Measurements from ENCODE around the gene GALNT9.

GALNT9 gene

DNA sequence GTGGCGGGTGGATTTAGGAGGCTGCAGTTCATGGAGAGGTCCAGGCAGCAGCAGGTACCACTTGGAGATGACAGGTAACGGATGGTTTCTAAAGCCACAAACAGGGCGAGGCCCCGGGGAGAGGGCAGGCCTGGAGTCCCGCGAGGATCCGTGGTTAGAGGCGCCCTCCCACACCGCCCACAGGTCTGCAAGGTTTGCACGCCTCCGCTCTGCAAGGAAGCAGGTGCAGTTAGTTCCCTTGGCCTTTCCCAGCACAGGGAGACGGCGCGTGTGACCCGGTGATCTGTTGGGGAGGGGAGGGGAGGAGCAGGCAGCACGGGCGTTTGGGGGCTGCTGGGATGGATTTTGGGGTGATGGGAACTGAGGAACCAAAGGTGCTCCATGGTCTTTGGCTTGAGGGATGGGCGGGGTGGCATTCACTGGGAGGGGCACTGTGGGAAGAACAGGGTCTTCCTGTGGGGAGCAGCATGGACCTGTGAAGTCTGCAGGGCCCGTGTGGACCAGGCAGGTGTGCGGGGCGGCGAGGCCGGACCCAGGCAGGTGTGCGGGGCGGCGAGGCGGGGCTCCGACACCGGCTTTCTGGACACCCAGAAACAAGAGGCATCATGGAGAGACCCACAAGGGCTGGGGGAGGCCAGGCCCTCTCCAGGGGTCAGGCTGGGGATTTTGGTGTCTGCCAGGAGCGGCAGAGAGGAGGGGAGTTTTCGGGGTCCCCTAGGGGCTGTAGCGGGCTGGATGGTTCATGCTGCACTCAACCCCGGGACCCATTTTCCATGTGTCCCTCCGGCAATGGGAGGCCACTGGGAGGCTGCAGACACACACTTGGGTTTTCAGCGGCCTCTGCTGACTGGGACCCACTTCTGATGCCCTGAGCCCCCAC, 156.0 kb downstream of the GALNT9 start:
- H2AFZ ChIP-seq (ENCODE audit: low read length, unreplicated experiment), result no peak overlapping the region
- no peak overlapping the region for H3K27ac ChIP-seq (ENCODE audit: low read depth, low read length)
- H3K27me3 ChIP-seq (ENCODE audit: insufficient read depth, low read length), result peaks cover 8% of the 10 kb centered on the region; the same call in 1 of the 2 replicates
- H3K79me2 ChIP-seq (ENCODE audit: control insufficient read depth, insufficient read depth, low read length, unreplicated experiment), result no peaks in the 10 kb centered on the region
- peaks cover 15% of the 10 kb centered on the region for H3K4me1 ChIP-seq (ENCODE audit: control insufficient read depth, insufficient read depth, low read length, unreplicated experiment)
- H3K4me3 ChIP-seq (ENCODE audit: low read depth, low read length), result no peak overlapping the region
- no peaks in the 10 kb centered on the region for H3K36me3 ChIP-seq (ENCODE audit: insufficient read depth, low read length)

- Histone ChIP-seq H3K4me1 (ENCODE audit: control insufficient read depth, insufficient read depth, low read length, unreplicated experiment) (peaks cover 15% of the 10 kb centered on the region), H3K27me3 (ENCODE audit: insufficient read depth, low read length) (peaks cover 6% of the 10 kb centered on the region; the same call in 1 of the 2 replicates), H2AFZ (ENCODE audit: low read length, unreplicated experiment) (no peak overlapping the region)
These were observed 156.8 kb downstream of the GALNT9 start for GRCh38 chr12:132172619-132173018.

GRCh38 chr12:132171968-132172521, 157.3 kb downstream of the GALNT9 start:
- no peak overlapping the region for H3K27ac ChIP-seq (ENCODE audit: low read depth, low read length)
- H2AFZ ChIP-seq (ENCODE audit: low read length, unreplicated experiment), result no peak overlapping the region
- H3K36me3 ChIP-seq (ENCODE audit: insufficient read depth, low read length), result no peaks in the 10 kb centered on the region
- no peak overlapping the region for H3K4me3 ChIP-seq (ENCODE audit: low read depth, low read length)
- H3K79me2 ChIP-seq (ENCODE audit: control insufficient read depth, insufficient read depth, low read length, unreplicated experiment), result no peaks in the 10 kb centered on the region
- peaks cover 15% of the 10 kb centered on the region for H3K4me1 ChIP-seq (ENCODE audit: control insufficient read depth, insufficient read depth, low read length, unreplicated experiment)
- H3K27me3 ChIP-seq (ENCODE audit: insufficient read depth, low read length), result peaks cover 2% of the 10 kb centered on the region; the same call in 1 of the 2 replicates

More at GRCh38 chr12:132172619-132173018, 156.8 kb downstream of the GALNT9 start:
- Histone ChIP-seq H3K79me2 (ENCODE audit: control insufficient read depth, insufficient read depth, low read length, unreplicated experiment) (no peaks in the 10 kb centered on the region), H3K36me3 (ENCODE audit: insufficient read depth, low read length) (no peaks in the 10 kb centered on the region), H3K4me3 (ENCODE audit: low read depth, low read length) (no peak overlapping the region), H3K27ac (ENCODE audit: low read depth, low read length) (no peak overlapping the region)

DNA sequence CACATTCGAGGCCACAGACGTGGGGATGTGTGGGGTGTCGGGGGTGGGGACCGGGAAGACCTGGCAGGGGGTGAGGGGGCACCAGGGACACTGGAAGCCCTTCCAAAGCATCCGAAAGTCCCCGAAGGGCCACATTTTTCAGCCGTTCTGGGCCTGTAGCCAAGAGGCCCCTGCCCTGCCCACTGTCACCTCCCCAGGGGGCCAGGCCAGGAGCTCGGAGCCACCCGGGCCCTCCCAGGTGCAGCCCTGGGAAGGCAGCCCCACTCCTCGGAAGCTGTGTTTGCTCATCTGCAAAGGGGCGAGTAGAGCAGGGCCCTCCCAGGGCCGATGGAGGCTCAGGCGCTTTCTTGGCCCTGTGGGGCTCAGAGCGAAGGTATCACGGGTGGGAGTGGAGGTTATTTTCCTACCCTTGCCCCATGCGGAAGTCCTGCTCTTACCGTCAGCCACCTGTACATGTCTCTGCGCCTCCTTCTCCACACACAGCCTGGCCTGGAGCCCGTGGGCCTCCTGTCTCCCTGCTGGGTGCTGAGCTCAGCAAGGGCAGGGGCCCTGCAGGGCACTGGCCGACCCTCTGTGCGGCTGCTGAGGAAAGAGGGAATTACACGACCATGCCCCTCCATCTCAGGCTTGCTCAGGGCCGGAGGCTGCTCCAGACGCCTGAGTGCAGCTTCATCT, 158.0 kb downstream of the GALNT9 start:
- Histone ChIP-seq H3K4me3 (ENCODE audit: low read depth, low read length) (no peak overlapping the region), H3K79me2 (ENCODE audit: control insufficient read depth, insufficient read depth, low read length, unreplicated experiment) (no peaks in the 10 kb centered on the region), H3K27me3 (ENCODE audit: insufficient read depth, low read length) (no peaks in the 10 kb centered on the region; the same call in 1 of the 2 replicates), H2AFZ (ENCODE audit: low read length, unreplicated experiment) (no peak overlapping the region), H3K27ac (ENCODE audit: low read depth, low read length) (no peak overlapping the region), H3K4me1 (ENCODE audit: control insufficient read depth, insufficient read depth, low read length, unreplicated experiment) (peaks cover 15% of the 10 kb centered on the region), H3K36me3 (ENCODE audit: insufficient read depth, low read length) (no peaks in the 10 kb centered on the region)

GRCh38 chr12:132170637-132171292, 158.6 kb downstream of the GALNT9 start:
- Histone ChIP-seq H3K27ac (ENCODE audit: low read depth, low read length) (peak overlapping the region; percentile 30), H2AFZ (ENCODE audit: low read length, unreplicated experiment) (no peak overlapping the region), H3K4me3 (ENCODE audit: low read depth, low read length) (no peak overlapping the region), H3K36me3 (ENCODE audit: insufficient read depth, low read length) (no peaks in the 10 kb centered on the region), H3K27me3 (ENCODE audit: insufficient read depth, low read length) (no peaks in the 10 kb centered on the region; the same call in 1 of the 2 replicates), H3K4me1 (ENCODE audit: control insufficient read depth, insufficient read depth, low read length, unreplicated experiment) (peaks cover 15% of the 10 kb centered on the region), H3K79me2 (ENCODE audit: control insufficient read depth, insufficient read depth, low read length, unreplicated experiment) (no peaks in the 10 kb centered on the region)

- H3K4me1 ChIP-seq (ENCODE audit: control insufficient read depth, insufficient read depth, low read length, unreplicated experiment), result peaks cover 15% of the 10 kb centered on the region
- no peak overlapping the region for H2AFZ ChIP-seq (ENCODE audit: low read length, unreplicated experiment)
- no peaks in the 10 kb centered on the region for H3K79me2 ChIP-seq (ENCODE audit: control insufficient read depth, insufficient read depth, low read length, unreplicated experiment)
- no peaks in the 10 kb centered on the region for H3K27me3 ChIP-seq (ENCODE audit: insufficient read depth, low read length)
- no peaks in the 10 kb centered on the region for H3K36me3 ChIP-seq (ENCODE audit: insufficient read depth, low read length)
- H3K27ac ChIP-seq (ENCODE audit: low read depth, low read length), result peak overlapping the region; percentile 30
- no peak overlapping the region for H3K4me3 ChIP-seq (ENCODE audit: low read depth, low read length)
These were observed 159.2 kb downstream of the GALNT9 start for GRCh38 chr12:132170094-132170636.

- Histone ChIP-seq H3K27ac (ENCODE audit: low read depth, low read length) (peak overlapping the region; percentile 30), H3K4me1 (ENCODE audit: control insufficient read depth, insufficient read depth, low read length, unreplicated experiment) (peaks cover 15% of the 10 kb centered on the region), H2AFZ (ENCODE audit: low read length, unreplicated experiment) (no peak overlapping the region), H3K79me2 (ENCODE audit: control insufficient read depth, insufficient read depth, low read length, unreplicated experiment) (no peaks in the 10 kb centered on the region), H3K4me3 (ENCODE audit: low read depth, low read length) (no peak overlapping the region), H3K36me3 (ENCODE audit: insufficient read depth, low read length) (no peaks in the 10 kb centered on the region), H3K27me3 (ENCODE audit: insufficient read depth, low read length) (no peaks in the 10 kb centered on the region)
These were observed 160.0 kb downstream of the GALNT9 start for GRCh38 chr12:132169376-132169775.

DNA sequence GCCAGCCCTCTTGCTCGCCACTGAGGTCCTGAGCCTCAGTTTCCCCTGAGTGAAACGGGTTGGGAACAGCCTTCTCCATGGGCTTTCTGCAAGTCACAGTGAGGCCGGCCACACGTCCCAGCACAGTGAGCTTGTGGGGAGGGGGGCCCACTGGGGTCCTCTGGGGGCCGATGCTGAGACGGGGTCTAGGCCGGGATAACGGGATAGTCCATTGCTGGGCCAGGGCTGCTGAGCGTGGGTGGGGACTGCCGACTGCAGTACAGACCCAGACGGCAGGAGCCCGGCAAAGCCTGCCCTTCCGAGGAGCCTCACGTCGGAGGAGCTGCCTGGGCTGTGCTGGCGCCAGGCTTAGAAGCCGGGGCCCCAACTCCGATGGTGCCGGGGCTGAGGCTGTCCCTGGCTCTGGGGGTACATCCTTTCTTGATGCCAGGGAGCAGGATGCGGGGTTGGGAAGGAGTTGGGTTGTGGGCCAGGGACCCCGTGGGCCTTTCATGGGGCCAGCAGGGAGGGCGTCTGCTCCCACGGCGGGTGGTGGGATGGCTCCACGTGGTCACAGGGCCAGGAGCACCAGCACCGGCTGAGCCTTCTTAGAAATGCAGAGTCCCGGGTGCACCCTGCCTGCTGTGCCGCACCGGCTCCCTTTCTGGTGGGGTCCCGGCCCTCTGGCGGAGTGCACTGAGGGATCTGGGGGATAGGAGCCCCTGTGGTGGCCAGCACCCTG, 160.9 kb downstream of the GALNT9 start:
- H3K27ac ChIP-seq (ENCODE audit: low read depth, low read length), result no peak overlapping the region
- no peaks in the 10 kb centered on the region for H3K79me2 ChIP-seq (ENCODE audit: control insufficient read depth, insufficient read depth, low read length, unreplicated experiment)
- H3K4me3 ChIP-seq (ENCODE audit: low read depth, low read length), result no peak overlapping the region
- no peak overlapping the region for H2AFZ ChIP-seq (ENCODE audit: low read length, unreplicated experiment)
- H3K4me1 ChIP-seq (ENCODE audit: control insufficient read depth, insufficient read depth, low read length, unreplicated experiment), result peaks cover 17% of the 10 kb centered on the region
- no peaks in the 10 kb centered on the region for H3K36me3 ChIP-seq (ENCODE audit: insufficient read depth, low read length)
- no peaks in the 10 kb centered on the region for H3K27me3 ChIP-seq (ENCODE audit: insufficient read depth, low read length)

DNA sequence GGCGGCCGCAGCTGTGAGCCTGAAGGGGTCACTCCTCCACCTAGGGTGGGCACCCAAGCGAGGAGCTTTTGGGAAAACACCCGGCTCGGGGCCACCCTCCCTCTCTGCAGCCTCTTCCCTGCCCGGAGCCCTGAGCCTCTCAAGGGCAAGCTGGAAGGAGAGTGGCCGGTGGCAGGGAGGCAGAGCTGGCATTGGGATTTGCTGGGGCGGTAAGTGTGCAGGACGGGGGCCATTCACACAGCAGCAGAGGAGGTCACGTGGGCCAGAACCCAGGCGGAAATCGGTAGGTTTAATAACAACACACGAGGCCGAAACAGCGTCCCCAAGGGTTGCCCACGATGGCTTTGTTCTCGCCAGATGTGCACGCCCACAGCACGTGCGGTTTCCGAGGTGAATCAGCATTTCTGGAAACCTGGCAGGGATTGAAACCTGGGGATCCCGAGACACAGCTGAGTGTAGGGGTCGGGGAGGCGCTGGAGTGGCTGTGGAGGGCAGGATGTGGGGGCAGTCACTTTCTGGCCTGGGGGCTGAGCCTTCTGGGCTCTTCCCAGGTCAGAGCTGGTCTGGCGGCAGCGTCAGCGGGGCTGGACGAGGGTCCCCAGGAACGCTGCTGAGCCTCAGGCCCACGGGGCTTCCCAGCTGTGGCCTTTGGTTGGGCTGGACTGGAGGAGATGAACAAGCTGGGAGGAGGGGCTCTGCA, 161.6 kb downstream of the GALNT9 start:
- H3K79me2 ChIP-seq (ENCODE audit: control insufficient read depth, insufficient read depth, low read length, unreplicated experiment), result no peaks in the 10 kb centered on the region
- H3K36me3 ChIP-seq (ENCODE audit: insufficient read depth, low read length), result no peaks in the 10 kb centered on the region
- H2AFZ ChIP-seq (ENCODE audit: low read length, unreplicated experiment), result no peak overlapping the region
- no peak overlapping the region for H3K4me3 ChIP-seq (ENCODE audit: low read depth, low read length)
- no peaks in the 10 kb centered on the region for H3K27me3 ChIP-seq (ENCODE audit: insufficient read depth, low read length)
- H3K27ac ChIP-seq (ENCODE audit: low read depth, low read length), result no peak overlapping the region
- peaks cover 24% of the 10 kb centered on the region for H3K4me1 ChIP-seq (ENCODE audit: control insufficient read depth, insufficient read depth, low read length, unreplicated experiment)

Data from ACC112 (cell line).